WERI-Rb-1 (cell line): ENCODE measurements around the gene NOTUM.

Experiments used
- DNase-seq: peaks from one replicate; pipeline ENCODE4 v3.0.0-alpha.2; 2020
- H3K27ac ChIP-seq: fragments of 250-450 bp; sonication (Bioruptor Pico); 2 replicates; pipeline ENCODE4 v1.5.1; 2020; ENCODE audit warnings: mild to moderate bottlenecking, moderate library complexity
- H3K27me3 ChIP-seq: fragments of 250-450 bp; sonication (Bioruptor Pico); 2 replicates; pipeline ENCODE4 v1.5.1; 2021; ENCODE audit warnings: mild to moderate bottlenecking, low read depth, moderate library complexity; ENCODE audit not compliant: insufficient read depth, severe bottlenecking
- H3K36me3 ChIP-seq: fragments of 250-450 bp; sonication (Bioruptor Pico); 2 replicates; pipeline ENCODE4 v1.5.1; 2020; ENCODE audit warnings: mild to moderate bottlenecking, moderate library complexity
- H3K4me3 ChIP-seq: 2 replicates; pipeline ENCODE4 v1.5.1; 2011; ENCODE audit warnings: low read depth, mild to moderate bottlenecking, control low read depth, low read length
- H3K9me3 ChIP-seq: fragments of 250-450 bp; sonication (Bioruptor Pico); 2 replicates; pipeline ENCODE4 v1.5.1; 2021; ENCODE audit warnings: mild to moderate bottlenecking, moderate library complexity; ENCODE audit not compliant: severe bottlenecking
- CTCF ChIP-seq: IDR thresholded peaks from 2 replicates; pipeline ENCODE4 v1.5.1; 2011; ENCODE audit warnings: low read depth, mild to moderate bottlenecking, control low read depth, inconsistent platforms, low read length

Gene NOTUM

GRCh38 chr17:81961521-81962498 is 823 bp upstream of the NOTUM start:
- DNase-seq: no peak
- Histone ChIP-seq H3K27me3 (peaks cover 7% of the 10 kb centered on the region), H3K9me3 (no peaks in the 10 kb centered on the region), H3K36me3 (peaks cover 8% of the 10 kb centered on the region; the same call in 1 of the 2 replicates), H3K27ac (no peak overlapping the region), H3K4me3 (no peak overlapping the region)
- no peak for TF ChIP-seq CTCF

GRCh38 chr17:81960130-81960958 is 643 bp downstream of the NOTUM start:
- Histone ChIP-seq H3K27me3 (peaks cover 7% of the 10 kb centered on the region), H3K9me3 (no peaks in the 10 kb centered on the region), H3K36me3 (peaks cover 14% of the 10 kb centered on the region; the same call in 1 of the 2 replicates), H3K27ac (peak overlapping the region; percentile 3), H3K4me3 (peak overlapping the region; percentile 63)
- DNase-seq: peak; percentile 57
- TF ChIP-seq CTCF: no peak

GRCh38 chr17:81959362-81960129 is 1.4 kb downstream of the NOTUM start:
- no peaks in the 10 kb centered on the region for H3K9me3 ChIP-seq
- DNase-seq: peak; percentile 84
- TF ChIP-seq CTCF: peak; percentile 86
- H3K36me3 ChIP-seq: peaks cover 14% of the 10 kb centered on the region; the same call in 1 of the 2 replicates
- H3K27me3 ChIP-seq: peaks cover 7% of the 10 kb centered on the region
- H3K4me3 ChIP-seq: peak overlapping the region; percentile 63
- peak overlapping the region; percentile 58 for H3K27ac ChIP-seq

- Histone ChIP-seq H3K9me3 (no peaks in the 10 kb centered on the region), H3K27me3 (peaks cover 7% of the 10 kb centered on the region), H3K27ac (peak overlapping the region; percentile 58), H3K36me3 (peaks cover 16% of the 10 kb centered on the region), H3K4me3 (peak overlapping the region; percentile 33)
- DNase-seq: no peak
- peak; percentile 35; the same call in 1 of the 2 replicates for TF ChIP-seq CTCF
Measured at GRCh38 chr17:81958633-81959342, 2.2 kb downstream of the NOTUM start.
